NCI-H748 (cell line): Measurements from ENCODE around the gene MIF4GD.
"Not testable (repeated sequence)": the region's sequence is repeated elsewhere in the genome, so short reads cannot be mapped to it uniquely, and the experiment has no call there.

Experiments
- DNase-seq: peaks from one replicate; lab custom pipeline; 2025; ENCODE audit not compliant: unreplicated experiment; lab: John Stamatoyannopoulos, UW

Gene MIF4GD

GRCh38 chr17:75261336-75262111 is 9.5 kb downstream of the MIF4GD start, which contains the start of the genes GGA3 and MRPS7:
Gene GGA3 (minus strand): TSS chr17:75261606. CDS start chr17:75261587, 19 bp downstream.
Gene MRPS7 (plus strand): TSS chr17:75261879. CDS start chr17:75261901, 22 bp downstream.
- DNase-seq, result peak; percentile 89

- no peak for DNase-seq
These were observed 10.2 kb downstream of the MIF4GD start for GRCh38 chr17:75260641-75261335.

GRCh38 chr17:75257228-75257627 is 13.8 kb downstream of the MIF4GD start:
- DNase-seq, result not testable (repeated sequence)

- DNase-seq, result not testable (repeated sequence)
These were observed 14.9 kb downstream of the MIF4GD start for GRCh38 chr17:75255954-75256698.

- no peak for DNase-seq
These were observed 18.8 kb downstream of the MIF4GD start for GRCh38 chr17:75252039-75252816.

- DNase-seq, result no peak
These were observed 21.0 kb downstream of the MIF4GD start for GRCh38 chr17:75250009-75250471.

- no peak for DNase-seq
These were observed 21.5 kb downstream of the MIF4GD start for GRCh38 chr17:75249564-75249963.

- no peak for DNase-seq
These were observed 24.6 kb downstream of the MIF4GD start for GRCh38 chr17:75246404-75246803.

GRCh38 chr17:75245011-75245410 is 26.0 kb downstream of the MIF4GD start:
- no peak for DNase-seq

- no peak for DNase-seq
These were observed 26.7 kb downstream of the MIF4GD start for GRCh38 chr17:75244133-75244866.

GRCh38 chr17:75242461-75243042 is 28.5 kb downstream of the MIF4GD start:
- no peak for DNase-seq

- no peak for DNase-seq
These were observed 29.0 kb downstream of the MIF4GD start for GRCh38 chr17:75241996-75242460.

GRCh38 chr17:75241502-75241901 is 29.5 kb downstream of the MIF4GD start:
- DNase-seq, result no peak

- DNase-seq, result no peak
These were observed 29.9 kb downstream of the MIF4GD start for GRCh38 chr17:75241143-75241430.

GRCh38 chr17:75240394-75241142 is 30.5 kb downstream of the MIF4GD start:
- peak; percentile 27 for DNase-seq

GRCh38 chr17:75239778-75240393 is 31.1 kb downstream of the MIF4GD start:
- DNase-seq, result no peak

GRCh38 chr17:75239214-75239613 is 31.8 kb downstream of the MIF4GD start:
- no peak for DNase-seq

- peak; percentile 58 for DNase-seq
These were observed 32.3 kb downstream of the MIF4GD start for GRCh38 chr17:75238684-75239191.
